Measurements from ENCODE around the gene MRPL2. TPM values are rescaled to one million over a fixed set of nuclear protein-coding genes. Genes with fewer than 3 reads are reported as not detected.

The MRPL2 gene
- total RNA-seq, 1 donor from 2014 or later = 50.3 TPM

- FAIRE-seq = no peak
- Histone ChIP-seq H3K27me3 (ENCODE audit: control insufficient read depth, insufficient read depth, low read length) (no peaks in the 10 kb centered on the region), H3K4me3 (ENCODE audit: low read depth, low read length) (no peak overlapping the region), H3K36me3 (ENCODE audit: control insufficient read depth, insufficient read depth, low read length) (peaks cover 19% of the 10 kb centered on the region)
- no peak for DNase-seq (ENCODE audit: low read depth)
- TF ChIP-seq CTCF (IDR thresholded peaks at IDR 0.05; ENCODE audit: insufficient read depth, low read length, severe bottlenecking) = no peak
Observed at GRCh38 chr6:43035495-43036194, 23.6 kb downstream of the MRPL2 start.

- DNase-seq (ENCODE audit: low read depth) (no peak), FAIRE-seq (no peak)
- H3K4me3 ChIP-seq (ENCODE audit: low read depth, low read length) = no peak overlapping the region
- no peak for TF ChIP-seq CTCF (IDR thresholded peaks at IDR 0.05; ENCODE audit: insufficient read depth, low read length, severe bottlenecking)
- peaks cover 18% of the 10 kb centered on the region for H3K36me3 ChIP-seq (ENCODE audit: control insufficient read depth, insufficient read depth, low read length)
- no peaks in the 10 kb centered on the region for H3K27me3 ChIP-seq (ENCODE audit: control insufficient read depth, insufficient read depth, low read length)
Observed at GRCh38 chr6:43034190-43034525, 25.1 kb downstream of the MRPL2 start.

GRCh38 chr6:43033496-43034189 is 25.6 kb downstream of the MRPL2 start:
- Histone ChIP-seq H3K36me3 (ENCODE audit: control insufficient read depth, insufficient read depth, low read length) (peaks cover 18% of the 10 kb centered on the region), H3K4me3 (ENCODE audit: low read depth, low read length) (no peak overlapping the region), H3K27me3 (ENCODE audit: control insufficient read depth, insufficient read depth, low read length) (no peaks in the 10 kb centered on the region)
- no peak for TF ChIP-seq CTCF (IDR thresholded peaks at IDR 0.05; ENCODE audit: insufficient read depth, low read length, severe bottlenecking)
- FAIRE-seq (no peak), DNase-seq (ENCODE audit: low read depth) (no peak)

GRCh38 chr6:43032326-43032725 is 26.9 kb downstream of the MRPL2 start:
- Histone ChIP-seq H3K36me3 (ENCODE audit: control insufficient read depth, insufficient read depth, low read length) (peaks cover 18% of the 10 kb centered on the region), H3K4me3 (ENCODE audit: low read depth, low read length) (no peak overlapping the region), H3K27me3 (ENCODE audit: control insufficient read depth, insufficient read depth, low read length) (no peaks in the 10 kb centered on the region)
- DNase-seq (ENCODE audit: low read depth) (no peak), FAIRE-seq (no peak)
- TF ChIP-seq CTCF (IDR thresholded peaks at IDR 0.05; ENCODE audit: insufficient read depth, low read length, severe bottlenecking) = no peak

- no peak for DNase-seq (ENCODE audit: low read depth)
- Histone ChIP-seq H3K27me3 (ENCODE audit: control insufficient read depth, insufficient read depth, low read length) (no peaks in the 10 kb centered on the region), H3K36me3 (ENCODE audit: control insufficient read depth, insufficient read depth, low read length) (peaks cover 33% of the 10 kb centered on the region), H3K4me3 (ENCODE audit: low read depth, low read length) (no peak overlapping the region)
- no peak for TF ChIP-seq CTCF (IDR thresholded peaks at IDR 0.05; ENCODE audit: insufficient read depth, low read length, severe bottlenecking)
- no peak for FAIRE-seq
Observed at GRCh38 chr6:43029120-43029519, 30.1 kb downstream of the MRPL2 start.
